A673 (cell line): ENCODE data around the gene HAUS1. TPM values are rescaled to one million over a fixed set of nuclear protein-coding genes. Genes with fewer than 3 reads are reported as not detected.

ENCODE experiments used
- BruUV-seq: library from RNA; stranded (reverse); fragments of 400-500 nt; replicated peaks from 2 replicates; lab custom pipeline; 2021; lab: Mats Ljungman, UMichigan
- CTCF ChIA-PET: fragments of 300-600 bp; sonication (Branson Sonifier 250); formaldehyde crosslinking; loops from one replicate; lab custom pipeline; 2022; ENCODE audit warnings: antibody characterized with exemption; lab: Charles Lee
- POLR2A ChIA-PET: fragments of 300-600 bp; sonication (Branson Sonifier 250); formaldehyde crosslinking; loops from one replicate; lab custom pipeline; 2022; ENCODE audit warnings: antibody characterized with exemption; ENCODE audit not compliant: low non-redundant PET; lab: Charles Lee
- DNase-seq: peaks from one replicate; pipeline ENCODE4 v3.0.0-alpha.2; 2015; ENCODE audit warnings: low spot score
- H3K27ac ChIP-seq: fragments of 200-600 bp; sonication (generic); 2 replicates; pipeline ENCODE4 v1.5.1; 2016; ENCODE audit warnings: mixed run types, low read depth, mild to moderate bottlenecking, mixed read lengths, antibody characterized with exemption, low read length; ENCODE audit not compliant: poor library complexity, severe bottlenecking
- H3K27me3 ChIP-seq: fragments of 200-600 bp; sonication (generic); replicated peaks from 2 replicates; pipeline ENCODE4 v1.6.1; 2017; ENCODE audit warnings: mixed run types, low read depth, mild to moderate bottlenecking, mixed read lengths, antibody characterized with exemption, low read length; ENCODE audit not compliant: insufficient read depth, poor library complexity
- H3K36me3 ChIP-seq: fragments of 200-600 bp; sonication (generic); 2 replicates; pipeline ENCODE4 v1.6.1; 2016; ENCODE audit warnings: mixed run types, mild to moderate bottlenecking, mixed read lengths, antibody characterized with exemption, low read length; ENCODE audit not compliant: insufficient read depth, poor library complexity, severe bottlenecking
- H3K4me1 ChIP-seq: fragments of 200-600 bp; sonication (generic); 2 replicates; pipeline ENCODE4 v1.6.1; 2017; ENCODE audit warnings: mixed run types, mild to moderate bottlenecking, mixed read lengths, antibody characterized with exemption, low read length; ENCODE audit not compliant: insufficient read depth, poor library complexity, severe bottlenecking
- H3K4me3 ChIP-seq: fragments of 200-600 bp; sonication (generic); 2 replicates; pipeline ENCODE4 v1.5.1; 2016; ENCODE audit warnings: low read depth, mixed run types, mild to moderate bottlenecking, mixed read lengths, low read length; ENCODE audit not compliant: poor library complexity, severe bottlenecking
- H3K9me3 ChIP-seq: fragments of 200-600 bp; sonication (generic); 2 replicates; pipeline ENCODE4 v1.6.1; 2016; ENCODE audit warnings: mixed run types, low read depth, mild to moderate bottlenecking, mixed read lengths, antibody characterized with exemption, low read length; ENCODE audit not compliant: poor library complexity, severe bottlenecking
- EZH2 ChIP-seq: fragments of 200-600 bp; sonication (generic); IDR thresholded peaks from 2 replicates; pipeline ENCODE4 v1.6.1; 2017; ENCODE audit warnings: borderline replicate concordance, low read depth, mild to moderate bottlenecking, mixed read lengths, antibody characterized with exemption, low read length; ENCODE audit not compliant: poor library complexity, severe bottlenecking
- intact Hi-C: fragments of 100-400 bp; cut with micrococcal nuclease; formaldehyde crosslinking; loops from one replicate; pipeline ENCODE4 v1.10.0; 2022; ENCODE audit not compliant: unreplicated experiment
- total RNA-seq: library from RNA; stranded (reverse); gene quantifications from 2 replicates; pipeline ENCODE4 v1.2.3, GENCODE V29; 2021
- TF ChIP-seq, protein P1 (sequence below): fragments of 300-800, 200-600 bp; sonication (generic); conservative IDR thresholded peaks from 2 replicates; pipeline ENCODE4 v1.5.1; 2017; ENCODE audit warnings: low read depth, mild to moderate bottlenecking, antibody characterized with exemption, low read length, moderate library complexity, mixed read lengths

HAUS1 gene
- total RNA-seq, 1 experiment from 2014 or later, result 76.9 TPM

DNA sequence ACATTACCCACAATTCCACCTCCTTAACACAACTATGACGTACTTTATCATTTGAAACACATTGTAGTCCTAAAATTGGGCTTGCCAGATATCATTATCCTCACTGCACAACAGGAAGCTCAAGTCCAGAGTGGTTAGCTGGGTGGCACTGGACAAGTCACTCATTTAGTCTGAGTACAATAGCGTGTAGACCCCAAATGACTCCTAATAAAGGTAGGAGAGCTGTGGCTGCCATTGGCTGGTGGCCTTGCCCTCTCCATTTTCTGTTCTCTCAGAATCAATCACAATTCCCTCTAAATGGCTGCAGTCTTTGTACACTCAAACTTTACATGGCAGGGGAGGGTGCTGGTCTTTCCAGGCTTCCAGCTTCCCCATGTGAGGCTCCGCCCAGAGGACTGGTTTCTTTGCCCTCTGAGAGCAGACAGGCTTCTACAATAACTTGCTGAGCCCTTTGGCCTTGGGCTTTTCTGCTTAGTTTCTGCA lies 43.8 kb upstream of the HAUS1 start:
- H3K4me3 ChIP-seq, result no peak overlapping the region
- ChIA-PET CTCF (no interaction called here), POLR2A (no interaction called here)
- intact Hi-C loops, result no loop called here
- TF ChIP-seq, protein P1, sequence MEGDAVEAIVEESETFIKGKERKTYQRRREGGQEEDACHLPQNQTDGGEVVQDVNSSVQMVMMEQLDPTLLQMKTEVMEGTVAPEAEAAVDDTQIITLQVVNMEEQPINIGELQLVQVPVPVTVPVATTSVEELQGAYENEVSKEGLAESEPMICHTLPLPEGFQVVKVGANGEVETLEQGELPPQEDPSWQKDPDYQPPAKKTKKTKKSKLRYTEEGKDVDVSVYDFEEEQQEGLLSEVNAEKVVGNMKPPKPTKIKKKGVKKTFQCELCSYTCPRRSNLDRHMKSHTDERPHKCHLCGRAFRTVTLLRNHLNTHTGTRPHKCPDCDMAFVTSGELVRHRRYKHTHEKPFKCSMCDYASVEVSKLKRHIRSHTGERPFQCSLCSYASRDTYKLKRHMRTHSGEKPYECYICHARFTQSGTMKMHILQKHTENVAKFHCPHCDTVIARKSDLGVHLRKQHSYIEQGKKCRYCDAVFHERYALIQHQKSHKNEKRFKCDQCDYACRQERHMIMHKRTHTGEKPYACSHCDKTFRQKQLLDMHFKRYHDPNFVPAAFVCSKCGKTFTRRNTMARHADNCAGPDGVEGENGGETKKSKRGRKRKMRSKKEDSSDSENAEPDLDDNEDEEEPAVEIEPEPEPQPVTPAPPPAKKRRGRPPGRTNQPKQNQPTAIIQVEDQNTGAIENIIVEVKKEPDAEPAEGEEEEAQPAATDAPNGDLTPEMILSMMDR, result no peak
- TF ChIP-seq EZH2, result no peak
- H3K36me3 ChIP-seq, result no peaks in the 10 kb centered on the region
- no peaks in the 10 kb centered on the region for H3K27me3 ChIP-seq
- no TSS peak for BruUV-seq
- H3K9me3 ChIP-seq, result no peaks in the 10 kb centered on the region
- no peak overlapping the region for H3K27ac ChIP-seq
- no peak for DNase-seq
- no peaks in the 10 kb centered on the region for H3K4me1 ChIP-seq

DNA sequence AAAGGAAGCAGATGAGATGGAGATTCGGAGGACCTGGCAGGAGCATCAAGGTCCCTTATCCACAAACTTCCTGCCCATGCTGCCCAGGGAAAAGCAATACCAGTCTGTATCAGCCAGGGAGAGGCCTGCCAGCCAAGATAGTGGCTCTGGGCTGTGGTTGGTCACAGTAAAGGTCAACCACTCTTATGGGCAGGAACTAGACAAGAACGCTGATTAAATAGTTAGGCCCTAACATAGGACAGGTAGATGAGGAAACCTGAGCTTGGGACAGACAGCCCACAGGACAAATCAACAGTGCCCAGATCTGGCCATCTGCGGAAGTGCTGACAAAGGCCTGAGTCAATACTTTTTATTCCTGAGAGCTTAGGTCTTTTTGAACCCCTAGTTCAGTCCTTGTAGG lies 42.8 kb upstream of the HAUS1 start:
- no TSS peak for BruUV-seq
- DNase-seq, result no peak
- H3K4me3 ChIP-seq, result no peak overlapping the region
- ChIA-PET CTCF (interaction anchor here (0.6 kb wide), 1 partner anchor 13 kb away, joined by 4 read pairs; no protein-coding TSS in a partner anchor), POLR2A (no interaction called here)
- intact Hi-C loops, result no loop called here
- no peaks in the 10 kb centered on the region for H3K36me3 ChIP-seq
- TF ChIP-seq, protein P1, result no peak
- TF ChIP-seq EZH2, result no peak
- no peaks in the 10 kb centered on the region for H3K9me3 ChIP-seq
- H3K27me3 ChIP-seq, result no peaks in the 10 kb centered on the region
- no peak overlapping the region for H3K27ac ChIP-seq
- no peaks in the 10 kb centered on the region for H3K4me1 ChIP-seq

GRCh38 chr18:46061796-46062195 lies 42.4 kb upstream of the HAUS1 start:
- ChIA-PET CTCF (interaction anchor here (0.6 kb wide), 1 partner anchor 12 kb away, joined by 4 read pairs; no protein-coding TSS in a partner anchor), POLR2A (no interaction called here)
- BruUV-seq, result no TSS peak
- no peaks in the 10 kb centered on the region for H3K4me1 ChIP-seq
- H3K27ac ChIP-seq, result no peak overlapping the region
- no peaks in the 10 kb centered on the region for H3K27me3 ChIP-seq
- no peak for TF ChIP-seq EZH2
- TF ChIP-seq, protein P1, result no peak
- no peaks in the 10 kb centered on the region for H3K36me3 ChIP-seq
- intact Hi-C loops, result no loop called here
- H3K4me3 ChIP-seq, result no peak overlapping the region
- no peak for DNase-seq
- H3K9me3 ChIP-seq, result no peaks in the 10 kb centered on the region
